Measurements from ENCODE around the gene TSPAN31. TPM values are rescaled to one million over a fixed set of nuclear protein-coding genes. Genes with fewer than 3 reads are reported as not detected.
A peak's percentile ranks its signal among the peaks of the same experiment; 100 is the strongest.

TSPAN31 gene
- total RNA-seq, 1 donor from 2014 or later: 39.9 TPM

DNA sequence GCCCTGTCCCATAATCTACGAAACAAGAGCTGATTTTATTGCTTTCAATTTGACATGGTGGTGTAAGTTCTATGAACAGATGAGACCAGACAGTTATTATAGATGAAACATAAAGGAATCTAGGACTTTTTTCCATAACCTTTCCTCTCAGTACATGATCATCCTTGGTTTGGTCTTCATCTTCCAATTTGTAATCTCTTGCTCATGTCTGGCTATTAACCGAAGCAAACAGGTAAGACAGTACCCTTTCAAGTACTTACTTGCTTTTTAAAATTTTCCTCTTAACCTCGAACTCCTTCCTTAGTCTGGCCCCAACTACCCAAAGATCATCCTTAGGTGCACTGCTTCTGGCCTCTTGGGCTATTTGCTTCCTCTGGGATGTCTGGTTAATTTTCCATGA lies 1.2 kb downstream of the TSPAN31 start:
- Histone ChIP-seq H3K27me3 (no peaks in the 10 kb centered on the region), H3K27ac (no peak overlapping the region), H3K4me1 (peaks cover 18% of the 10 kb centered on the region), H3K9me3 (no peaks in the 10 kb centered on the region), H3K36me3 (peaks cover 40% of the 10 kb centered on the region), H3K4me3 (peak overlapping the region; percentile 75)
- ATAC-seq: no peak
- TF ChIP-seq, protein P1, sequence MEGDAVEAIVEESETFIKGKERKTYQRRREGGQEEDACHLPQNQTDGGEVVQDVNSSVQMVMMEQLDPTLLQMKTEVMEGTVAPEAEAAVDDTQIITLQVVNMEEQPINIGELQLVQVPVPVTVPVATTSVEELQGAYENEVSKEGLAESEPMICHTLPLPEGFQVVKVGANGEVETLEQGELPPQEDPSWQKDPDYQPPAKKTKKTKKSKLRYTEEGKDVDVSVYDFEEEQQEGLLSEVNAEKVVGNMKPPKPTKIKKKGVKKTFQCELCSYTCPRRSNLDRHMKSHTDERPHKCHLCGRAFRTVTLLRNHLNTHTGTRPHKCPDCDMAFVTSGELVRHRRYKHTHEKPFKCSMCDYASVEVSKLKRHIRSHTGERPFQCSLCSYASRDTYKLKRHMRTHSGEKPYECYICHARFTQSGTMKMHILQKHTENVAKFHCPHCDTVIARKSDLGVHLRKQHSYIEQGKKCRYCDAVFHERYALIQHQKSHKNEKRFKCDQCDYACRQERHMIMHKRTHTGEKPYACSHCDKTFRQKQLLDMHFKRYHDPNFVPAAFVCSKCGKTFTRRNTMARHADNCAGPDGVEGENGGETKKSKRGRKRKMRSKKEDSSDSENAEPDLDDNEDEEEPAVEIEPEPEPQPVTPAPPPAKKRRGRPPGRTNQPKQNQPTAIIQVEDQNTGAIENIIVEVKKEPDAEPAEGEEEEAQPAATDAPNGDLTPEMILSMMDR (IDR thresholded peaks at IDR 0.05): no peak
- intact Hi-C loops (cut with DNase I): no loop called here
- no peak for DNase-seq

DNA sequence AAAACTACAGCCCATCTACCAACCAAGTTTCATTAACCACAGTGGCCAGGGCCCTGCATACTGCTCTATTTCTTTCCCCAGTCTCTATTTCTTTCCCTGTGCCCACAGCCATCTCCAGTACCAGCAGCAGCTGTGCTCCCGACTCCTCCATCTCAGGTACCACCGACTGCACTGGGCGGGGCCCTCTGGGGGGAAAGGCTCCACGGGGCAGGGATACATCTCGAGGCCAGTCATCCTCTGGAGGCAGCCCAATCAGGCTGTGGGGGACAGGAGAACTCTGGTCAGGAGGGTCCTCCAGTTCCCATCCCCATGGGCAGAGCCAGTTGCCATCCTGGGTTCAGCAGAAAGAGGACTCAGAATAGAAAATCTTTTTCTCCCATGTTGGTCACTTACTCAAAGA lies 4.2 kb downstream of the TSPAN31 start:
- Histone ChIP-seq H3K27ac (no peak overlapping the region), H3K4me3 (no peak overlapping the region), H3K4me1 (peaks cover 37% of the 10 kb centered on the region), H3K9me3 (no peaks in the 10 kb centered on the region), H3K27me3 (no peaks in the 10 kb centered on the region), H3K36me3 (peaks cover 40% of the 10 kb centered on the region)
- ATAC-seq: no peak
- TF ChIP-seq, protein P1 (IDR thresholded peaks at IDR 0.05): no peak
- DNase-seq: no peak
- intact Hi-C loops (cut with DNase I): no loop called here

GRCh38 chr12:57750561-57751431 lies 6.0 kb downstream of the TSPAN31 start:
- Histone ChIP-seq H3K9me3 (no peaks in the 10 kb centered on the region), H3K4me3 (peak overlapping the region; percentile 92), H3K27me3 (no peaks in the 10 kb centered on the region), H3K27ac (peak overlapping the region; percentile 91), H3K4me1 (peaks cover 34% of the 10 kb centered on the region), H3K36me3 (peaks cover 40% of the 10 kb centered on the region)
- DNase-seq (no peak), ATAC-seq (no peak)
- TF ChIP-seq, protein P1 (IDR thresholded peaks at IDR 0.05): no peak
- intact Hi-C loops (cut with DNase I): no loop called here

- intact Hi-C loops (cut with DNase I): no loop called here
- TF ChIP-seq, protein P1 (IDR thresholded peaks at IDR 0.05): no peak
- ATAC-seq (no peak), DNase-seq (no peak)
- H3K4me3 ChIP-seq: peak overlapping the region; percentile 92
- no peaks in the 10 kb centered on the region for H3K9me3 ChIP-seq
- peaks cover 40% of the 10 kb centered on the region for H3K36me3 ChIP-seq
- H3K4me1 ChIP-seq: peaks cover 36% of the 10 kb centered on the region
- H3K27me3 ChIP-seq: no peaks in the 10 kb centered on the region
- peak overlapping the region; percentile 91 for H3K27ac ChIP-seq
Measured at GRCh38 chr12:57751432-57751787, 6.6 kb downstream of the TSPAN31 start.

DNA sequence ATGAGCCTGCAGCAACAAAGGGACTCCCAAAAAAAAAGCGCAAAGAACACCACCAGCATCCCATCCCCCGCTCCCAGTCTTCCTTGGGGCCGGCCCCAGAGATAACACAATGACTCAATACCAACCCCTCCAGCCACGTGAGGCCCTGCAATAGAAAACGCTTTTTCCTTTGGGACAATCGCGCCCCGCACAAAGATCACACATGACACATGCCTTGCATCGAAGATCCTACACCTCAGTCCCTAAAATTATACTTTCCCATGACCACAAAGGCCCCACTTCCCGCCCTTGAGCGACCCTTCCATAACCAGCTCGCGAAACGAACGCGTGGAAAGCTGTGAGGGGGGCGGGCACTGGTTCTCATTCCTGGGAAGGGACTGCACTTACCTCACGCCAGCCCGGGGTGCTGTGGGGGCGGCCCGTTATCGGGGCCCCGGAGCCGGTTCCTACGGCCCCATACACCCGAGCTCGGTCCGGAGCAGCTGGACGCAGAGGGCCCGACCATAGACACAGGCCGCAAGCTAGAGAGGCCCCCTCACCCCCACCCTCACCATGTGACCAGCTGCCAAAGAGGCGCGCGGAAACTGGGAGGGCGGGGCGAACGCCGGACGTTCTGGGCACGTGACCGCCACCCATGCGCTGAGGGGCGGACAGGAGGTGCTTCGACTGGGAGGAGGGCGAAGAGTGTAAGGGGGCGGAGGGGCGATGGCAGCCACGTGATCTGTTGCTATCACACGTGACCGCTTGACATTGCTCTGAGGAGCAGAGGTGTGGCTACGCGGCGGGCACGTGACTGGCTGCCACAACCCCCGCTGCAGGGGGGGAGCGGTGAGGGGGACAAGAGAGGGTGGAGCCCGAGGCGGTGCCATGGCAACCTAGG lies 7.2 kb downstream of the TSPAN31 start, which contains the start of gene CDK4:
TSS of gene CDK4 (minus strand) at position 523 of the 880 bp plus-strand sequence. CDS start 593 bp downstream, outside the sequence.
- no peaks in the 10 kb centered on the region for H3K27me3 ChIP-seq

More for the DNA sequence above, 7.2 kb downstream of the TSPAN31 start, which contains the start of gene CDK4:
- Histone ChIP-seq H3K27ac (peak within 1 kb of the TSS; percentile 91), H3K4me1 (peaks cover 38% of the 10 kb centered on the region), H3K4me3 (peak within 1 kb of the TSS; percentile 92), H3K36me3 (peaks cover 37% of the 10 kb centered on the region), H3K9me3 (no peaks in the 10 kb centered on the region)
- peak; percentile 99 for DNase-seq
- peak; percentile 91 for ATAC-seq
- intact Hi-C loops (cut with DNase I): no loop called here
- TF ChIP-seq, protein P1 (IDR thresholded peaks at IDR 0.05): no peak
